NB4 (cell line): ENCODE data around the gene IL23R.
A peak's percentile ranks its signal among the peaks of the same experiment; 100 is the strongest.
"Not testable (repeated sequence)": the region's sequence is repeated elsewhere in the genome, so short reads cannot be mapped to it uniquely, and the experiment has no call there.

Source experiments
- DNase-seq: peaks from one replicate; pipeline ENCODE4 v3.0.0; 2010; ENCODE audit warnings: low read depth
- H3K4me3 ChIP-seq: one replicate; pipeline ENCODE4 v1.5.1; 2011; ENCODE audit warnings: mild to moderate bottlenecking, low read depth, low read length, moderate library complexity
- CTCF ChIP-seq: IDR thresholded peaks from one replicate; pipeline ENCODE4 v1.5.1; 2012; ENCODE audit warnings: low read depth, low read length
- MYC ChIP-seq: IDR thresholded peaks from 2 replicates; pipeline ENCODE4 v1.6.1; 2011; ENCODE audit warnings: low read depth, low read length
- POLR2A ChIP-seq: IDR thresholded peaks from 2 replicates; pipeline ENCODE4 v1.6.1; 2011; ENCODE audit warnings: mild to moderate bottlenecking; ENCODE audit not compliant: insufficient read length; ENCODE audit errors: extremely low read depth
- TF ChIP-seq, protein P1 (sequence below): IDR thresholded peaks from 2 replicates; pipeline ENCODE4 v1.6.1; 2011; ENCODE audit warnings: low read depth, low read length

The IL23R gene

GRCh38 chr1:67204298-67204980, 38.2 kb downstream of the IL23R start:
- no peak for DNase-seq
- no peak overlapping the region for H3K4me3 ChIP-seq
- TF ChIP-seq, protein P1, sequence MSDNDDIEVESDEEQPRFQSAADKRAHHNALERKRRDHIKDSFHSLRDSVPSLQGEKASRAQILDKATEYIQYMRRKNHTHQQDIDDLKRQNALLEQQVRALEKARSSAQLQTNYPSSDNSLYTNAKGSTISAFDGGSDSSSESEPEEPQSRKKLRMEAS = no peak
- TF ChIP-seq POLR2A (no peak), CTCF (no peak), MYC (no peak)

DNA sequence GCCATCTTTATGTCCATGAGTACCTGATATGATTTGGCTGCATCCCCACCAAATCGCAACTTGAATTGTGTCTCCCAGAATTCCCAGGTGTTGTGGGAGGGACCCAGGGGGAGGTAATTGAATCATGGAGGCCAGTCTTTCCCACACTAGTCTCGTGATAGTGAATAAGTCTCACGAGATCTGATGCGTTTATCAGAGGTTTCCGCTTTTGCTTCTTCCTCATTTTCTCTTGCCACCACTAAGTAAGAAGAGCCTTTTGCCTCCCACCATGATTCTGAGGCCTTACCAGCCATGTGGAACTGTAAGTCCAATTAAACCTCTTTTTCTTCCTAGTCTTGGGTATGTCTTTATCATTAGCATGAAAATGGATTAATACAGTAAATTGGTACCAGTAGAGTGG, 41.1 kb downstream of the IL23R start:
- H3K4me3 ChIP-seq, DNase-seq: not testable (repeated sequence)

DNA sequence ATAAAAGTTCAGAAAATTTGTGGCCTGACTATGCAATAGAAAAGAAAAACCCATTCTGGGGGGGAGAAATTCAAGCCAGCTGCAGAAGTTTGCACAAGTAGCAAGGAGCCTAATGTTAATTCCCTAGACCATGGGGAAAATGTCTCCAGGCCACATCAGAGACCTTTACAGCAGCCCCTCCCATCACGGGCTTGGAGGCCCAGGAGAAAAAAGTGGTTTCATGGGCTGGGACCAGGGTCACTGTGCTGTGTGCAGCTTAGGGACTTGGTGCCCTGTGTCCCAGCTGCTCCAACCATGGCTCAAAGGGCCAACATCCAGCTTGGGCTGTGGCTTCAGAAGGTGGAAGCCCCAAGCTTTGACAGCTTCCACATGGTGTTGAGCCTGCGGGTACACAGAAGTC, 42.0 kb downstream of the IL23R start:
- H3K4me3 ChIP-seq = no peak overlapping the region
- DNase-seq = no peak
- no peak for TF ChIP-seq MYC
- TF ChIP-seq, protein P1 = no peak
- no peak for TF ChIP-seq CTCF
- TF ChIP-seq POLR2A = no peak

GRCh38 chr1:67209521-67209920, 43.3 kb downstream of the IL23R start:
- DNase-seq = no peak
- no peak overlapping the region for H3K4me3 ChIP-seq

GRCh38 chr1:67211589-67212563, 45.6 kb downstream of the IL23R start:
- no peak overlapping the region for H3K4me3 ChIP-seq
- peak; percentile 24 for DNase-seq
- no peak for TF ChIP-seq POLR2A
- peak; percentile 45 for TF ChIP-seq CTCF

More at GRCh38 chr1:67209521-67209920, 43.3 kb downstream of the IL23R start:
- TF ChIP-seq POLR2A = no peak
- TF ChIP-seq, protein P1 = no peak
- TF ChIP-seq CTCF = no peak
- TF ChIP-seq MYC = no peak

GRCh38 chr1:67213164-67213563, 46.9 kb downstream of the IL23R start:
- no peak for TF ChIP-seq MYC
- peak; percentile 70 for TF ChIP-seq CTCF
- DNase-seq = peak; percentile 25
- no peak overlapping the region for H3K4me3 ChIP-seq
